GM18519 (cell line): Measurements from ENCODE around the gene FPR2.
"Not testable (repeated sequence)": the region's sequence is repeated elsewhere in the genome, so short reads cannot be mapped to it uniquely, and the experiment has no call there.

Experiments
- ATAC-seq: cut with Tn5 transposase; IDR thresholded peaks from one replicate; pipeline ENCODE4 v1.9.1; 2021; ENCODE audit warnings: mild to moderate bottlenecking, moderate library complexity; ENCODE audit not compliant: unreplicated experiment, low FRiP score

FPR2 gene

GRCh38 chr19:51803519-51803918 is 42.5 kb downstream of the FPR2 start:
- ATAC-seq, result no peak

DNA sequence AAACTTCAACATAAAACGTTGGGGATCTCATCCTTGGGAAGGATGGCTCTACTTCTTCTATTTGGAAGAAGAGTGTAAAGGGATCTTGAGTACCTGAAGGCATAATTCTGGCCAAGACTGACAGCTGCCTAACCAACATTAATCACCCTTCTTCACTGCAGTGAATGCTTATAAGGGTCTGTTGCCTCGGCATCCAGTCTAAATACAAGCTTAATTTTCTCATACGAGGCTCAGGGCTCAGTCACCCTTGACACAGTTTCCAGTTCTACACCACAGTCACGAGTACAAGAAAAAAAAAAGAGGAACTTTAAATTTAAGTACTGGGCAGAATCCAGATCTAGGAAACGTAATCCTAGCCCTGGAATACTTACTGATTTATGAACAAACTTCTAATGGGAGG is 43.0 kb downstream of the FPR2 start:
- ATAC-seq, result no peak

- not testable (repeated sequence) for ATAC-seq
These were observed 43.8 kb downstream of the FPR2 start for GRCh38 chr19:51804789-51805188.

DNA sequence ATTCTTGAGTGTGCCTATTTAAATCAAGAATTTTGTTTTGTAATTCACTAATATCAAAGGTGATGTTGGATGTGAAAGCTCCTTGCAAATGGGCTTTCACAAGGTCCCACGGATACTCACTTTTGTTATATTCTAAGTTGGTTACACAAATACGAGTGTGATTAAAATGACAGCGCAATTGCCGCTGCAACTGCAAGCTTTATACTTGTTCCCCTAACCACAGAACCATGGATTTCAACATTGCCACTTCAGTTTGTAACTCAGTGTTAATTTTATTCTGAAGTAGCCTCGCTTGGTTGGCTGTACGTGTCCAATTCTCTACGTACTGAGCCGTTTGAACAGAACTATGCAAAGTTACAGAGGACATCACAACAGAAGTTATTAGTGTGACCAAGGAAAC is 44.4 kb downstream of the FPR2 start:
- ATAC-seq, result not testable (repeated sequence)

GRCh38 chr19:51806571-51806970 is 45.6 kb downstream of the FPR2 start:
- not testable (repeated sequence) for ATAC-seq

DNA sequence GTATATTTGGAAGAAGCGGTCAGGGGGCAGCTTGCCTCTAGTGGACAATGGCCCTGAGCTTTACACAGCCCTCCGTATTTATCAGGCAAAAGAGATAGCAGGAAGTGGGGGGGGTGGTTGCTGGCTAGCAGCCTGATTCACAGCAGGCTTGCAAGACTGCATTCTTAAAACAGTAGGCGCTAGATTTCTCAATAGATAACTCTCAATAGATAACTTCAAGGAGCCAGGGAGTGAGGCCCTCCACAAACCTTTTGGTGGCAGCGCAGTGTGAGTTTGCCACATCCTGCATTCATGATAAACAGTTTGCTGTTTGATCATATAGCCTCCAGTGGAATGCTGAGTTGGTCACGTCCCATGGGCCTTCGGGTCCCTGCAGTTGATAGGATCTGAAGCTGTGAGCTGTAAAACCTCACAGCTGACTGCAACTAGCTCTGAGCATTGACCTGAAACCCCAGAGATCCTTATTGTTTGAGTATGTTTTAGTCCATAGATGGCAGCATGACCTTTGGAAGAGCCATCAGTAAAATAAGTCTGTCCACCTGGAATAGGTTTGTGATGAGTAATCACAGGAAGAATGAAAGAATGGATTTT is 46.2 kb downstream of the FPR2 start:
- ATAC-seq, result no peak

GRCh38 chr19:51807925-51808324 is 46.9 kb downstream of the FPR2 start:
- ATAC-seq, result no peak

DNA sequence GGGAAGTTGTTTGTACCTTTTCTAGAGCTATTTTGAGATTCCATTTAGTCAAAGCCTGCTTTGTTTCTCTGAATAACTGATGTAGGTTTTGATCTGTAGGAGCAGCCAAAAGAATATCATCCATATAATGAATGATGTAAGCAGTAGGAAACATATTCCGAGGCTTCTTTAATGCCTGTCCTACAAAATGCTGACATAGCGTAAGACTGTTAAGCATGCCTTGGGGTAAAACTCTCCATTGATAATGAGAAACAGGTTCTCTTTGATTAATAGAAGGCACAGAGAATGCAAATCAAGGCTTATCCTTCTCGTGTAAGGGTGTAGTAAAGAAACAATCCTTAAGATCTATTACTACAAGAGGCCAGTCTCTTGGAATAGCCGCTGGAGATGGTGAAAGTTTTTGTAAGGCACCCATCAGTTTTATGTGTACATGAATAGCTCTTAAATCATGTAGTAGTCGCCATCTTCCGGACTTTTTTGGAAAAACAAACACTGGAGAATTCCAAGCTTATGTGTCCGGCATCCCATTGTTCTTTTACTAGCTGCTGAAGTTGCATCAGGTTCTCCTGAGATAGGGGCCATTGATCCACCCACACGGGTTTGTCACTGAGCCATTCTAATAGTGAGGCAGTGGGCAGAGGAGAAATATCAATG is 47.5 kb downstream of the FPR2 start:
- ATAC-seq, result no peak

GRCh38 chr19:51809787-51810186 is 48.8 kb downstream of the FPR2 start:
- ATAC-seq, result no peak

- ATAC-seq, result no peak
These were observed 49.2 kb downstream of the FPR2 start for GRCh38 chr19:51810223-51810622.

- ATAC-seq, result no peak
These were observed 50.4 kb downstream of the FPR2 start for GRCh38 chr19:51811344-51811743.

DNA sequence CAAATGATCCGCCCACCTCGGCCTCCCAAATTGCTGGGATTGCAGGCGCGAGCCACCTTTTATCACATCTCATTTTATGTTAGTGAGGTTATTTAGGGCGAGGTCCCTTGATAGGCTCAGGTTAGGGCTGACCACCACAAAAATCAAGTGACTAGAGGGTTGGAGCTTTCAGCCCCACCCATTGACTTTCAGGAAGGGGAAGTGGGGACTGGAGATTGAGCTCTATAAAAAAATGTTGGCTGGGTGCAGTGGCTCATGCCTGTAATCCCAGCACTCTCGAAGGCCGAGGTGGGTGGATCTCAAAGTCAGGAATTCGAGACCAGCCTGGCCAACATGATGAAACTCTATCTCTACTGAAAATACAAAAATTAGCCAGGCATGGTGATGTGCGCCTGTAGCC is 54.1 kb downstream of the FPR2 start:
- no peak for ATAC-seq

- ATAC-seq, result no peak
These were observed 55.7 kb downstream of the FPR2 start for GRCh38 chr19:51816711-51817110.

DNA sequence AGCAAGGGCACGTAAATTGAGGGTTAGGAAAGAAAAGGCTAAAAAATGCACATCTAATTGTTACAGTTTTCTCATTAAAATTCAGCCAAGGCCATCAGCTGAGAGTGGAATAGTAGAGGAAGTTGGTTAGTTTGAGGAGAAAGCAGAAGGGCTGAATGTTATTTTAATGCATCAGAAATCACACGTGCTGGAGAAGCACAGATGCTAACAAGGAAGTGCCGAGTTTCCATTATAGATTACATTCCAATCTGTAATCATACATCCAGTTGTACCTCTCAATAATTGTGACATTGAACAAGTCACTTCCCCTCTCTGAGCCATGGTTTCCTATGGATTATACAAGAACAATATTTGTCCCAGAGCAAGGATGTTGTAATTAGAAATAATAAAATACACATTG is 59.0 kb downstream of the FPR2 start:
- ATAC-seq, result no peak
